GM19035 (cell line): ENCODE data around the gene SMARCAL1.

Source experiments
- ATAC-seq: cut with Tn5 transposase; IDR thresholded peaks from one replicate; pipeline ENCODE4 v1.9.1; 2021; ENCODE audit not compliant: unreplicated experiment

SMARCAL1 gene

DNA sequence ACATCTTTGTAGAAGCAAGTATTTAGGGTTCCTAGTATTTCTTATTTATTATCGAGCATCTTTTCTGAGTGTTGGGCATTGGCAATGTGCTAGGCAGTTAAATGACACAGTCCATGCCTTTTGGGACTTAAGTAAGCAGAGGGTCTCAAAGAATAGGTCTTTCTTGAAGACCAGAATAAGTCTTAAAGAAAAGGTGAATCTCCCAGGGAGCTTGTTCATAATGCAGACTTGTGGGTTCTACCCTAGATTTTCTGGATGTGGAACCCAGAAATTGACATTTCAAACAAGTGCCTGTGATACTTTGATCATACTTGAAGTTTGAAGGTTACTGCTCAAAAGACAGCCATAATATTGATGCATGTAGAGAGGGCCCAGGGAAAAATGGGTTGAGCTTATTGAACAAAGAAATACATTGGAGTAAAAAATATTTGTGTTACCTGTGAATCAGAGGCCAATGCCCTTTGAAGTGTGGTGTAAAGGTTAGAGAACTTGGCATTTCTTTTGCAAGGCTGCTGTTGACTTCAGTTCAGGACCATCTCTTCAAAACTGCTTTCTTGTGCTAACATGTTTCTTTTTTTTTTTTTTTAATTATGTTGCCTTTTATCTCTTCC, 110.7 kb downstream of the SMARCAL1 start:
- ATAC-seq = no peak

DNA sequence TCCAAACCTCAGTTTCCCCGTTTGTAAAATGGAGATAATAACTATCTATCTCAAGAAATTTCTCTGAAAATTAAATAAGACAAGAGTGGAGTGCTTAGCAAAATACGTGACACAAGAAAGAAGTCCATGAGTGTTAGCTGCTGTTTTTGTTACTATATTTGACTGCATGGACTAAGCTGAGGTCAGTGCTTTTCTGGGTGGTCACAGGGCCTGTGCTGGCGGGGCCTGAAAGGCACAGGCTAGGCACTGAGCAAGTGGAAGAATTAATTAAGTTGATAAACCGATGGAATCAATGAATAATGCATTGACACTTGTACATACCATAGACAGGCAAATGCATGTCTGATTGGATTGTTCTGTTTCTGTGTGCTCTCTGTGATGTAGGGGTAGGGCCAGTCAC, 113.7 kb downstream of the SMARCAL1 start:
- ATAC-seq = no peak

DNA sequence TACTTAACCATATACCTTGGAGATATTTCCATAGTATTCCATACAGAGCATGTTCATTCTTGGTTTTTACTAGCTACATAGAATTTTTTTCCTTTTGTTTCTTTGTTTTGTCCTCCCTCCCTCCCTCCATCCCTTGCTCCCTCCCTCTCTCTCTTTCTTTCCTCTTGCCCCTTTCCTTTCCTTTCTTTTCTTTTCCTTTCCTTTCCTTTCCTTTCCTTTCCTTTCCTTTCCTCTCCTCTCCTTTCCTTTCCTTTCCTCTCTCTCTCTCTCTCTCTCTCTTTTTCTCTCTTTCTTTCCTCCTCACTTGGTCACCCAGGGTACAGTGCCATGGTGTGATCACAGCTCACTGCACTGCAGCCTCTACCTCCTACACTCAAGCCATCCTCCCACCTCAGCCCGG, 114.7 kb downstream of the SMARCAL1 start:
- ATAC-seq = no peak

DNA sequence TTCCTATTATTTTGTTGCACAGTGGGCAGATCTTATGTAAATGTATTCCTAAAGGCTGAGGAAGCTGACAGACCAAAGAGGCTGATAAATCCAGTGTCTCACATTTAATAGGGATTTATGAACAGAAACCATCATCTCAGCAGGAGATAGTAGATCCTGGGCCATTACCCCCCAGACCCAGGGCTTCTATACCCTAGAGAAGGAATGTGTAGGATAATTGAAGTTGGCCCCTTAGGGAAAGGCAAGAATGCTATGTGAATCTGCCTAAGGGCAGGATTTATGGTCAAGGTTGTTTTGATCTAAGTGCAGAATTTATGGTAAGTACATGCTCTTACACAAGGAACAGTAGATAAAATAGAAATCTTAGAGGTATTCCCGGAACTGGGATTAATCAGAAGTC, 115.3 kb downstream of the SMARCAL1 start:
- ATAC-seq = no peak

DNA sequence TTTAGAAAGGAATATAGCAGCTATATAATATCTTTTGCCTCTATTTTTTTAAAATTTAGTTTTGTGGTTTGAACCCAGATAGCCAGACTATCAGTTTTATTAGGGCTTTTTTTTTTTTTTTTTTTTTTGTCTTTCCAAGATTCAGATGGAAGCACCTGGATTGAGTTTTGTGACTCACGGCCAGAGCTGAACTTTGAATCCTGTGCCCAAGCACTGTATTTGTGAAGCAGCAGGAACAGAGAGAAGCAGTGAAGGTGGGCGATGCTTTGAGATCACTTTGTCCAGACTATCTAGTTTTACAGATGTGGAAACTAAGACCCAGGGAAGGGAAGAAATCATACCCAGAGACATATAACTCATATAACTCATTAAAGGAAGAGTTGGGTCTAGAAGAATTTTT, 120.3 kb downstream of the SMARCAL1 start:
- ATAC-seq = no peak
